ENCODE results near the gene ZBTB16.

- no peak for TF ChIP-seq POLR2A (IDR thresholded peaks at IDR 0.05; ENCODE audit: low read length)
- no peak for TF ChIP-seq GATA1 (IDR thresholded peaks at IDR 0.05; ENCODE audit: low read depth, low read length)
Observed at GRCh38 chr11:114065094-114065493, 5.6 kb downstream of the ZBTB16 start.

All from erythroblast (primary cell).